ENCODE data around the gene UBE2J2. TPM values are rescaled to one million over a fixed set of nuclear protein-coding genes. Genes with fewer than 3 reads are reported as not detected.

Gene UBE2J2
- total and polyA plus RNA-seq, 2 of the 13 experiments (the other 11 are each of a cell fraction or from before 2014, with no cell fraction given) = 25.4 to 29.4 TPM

DNA sequence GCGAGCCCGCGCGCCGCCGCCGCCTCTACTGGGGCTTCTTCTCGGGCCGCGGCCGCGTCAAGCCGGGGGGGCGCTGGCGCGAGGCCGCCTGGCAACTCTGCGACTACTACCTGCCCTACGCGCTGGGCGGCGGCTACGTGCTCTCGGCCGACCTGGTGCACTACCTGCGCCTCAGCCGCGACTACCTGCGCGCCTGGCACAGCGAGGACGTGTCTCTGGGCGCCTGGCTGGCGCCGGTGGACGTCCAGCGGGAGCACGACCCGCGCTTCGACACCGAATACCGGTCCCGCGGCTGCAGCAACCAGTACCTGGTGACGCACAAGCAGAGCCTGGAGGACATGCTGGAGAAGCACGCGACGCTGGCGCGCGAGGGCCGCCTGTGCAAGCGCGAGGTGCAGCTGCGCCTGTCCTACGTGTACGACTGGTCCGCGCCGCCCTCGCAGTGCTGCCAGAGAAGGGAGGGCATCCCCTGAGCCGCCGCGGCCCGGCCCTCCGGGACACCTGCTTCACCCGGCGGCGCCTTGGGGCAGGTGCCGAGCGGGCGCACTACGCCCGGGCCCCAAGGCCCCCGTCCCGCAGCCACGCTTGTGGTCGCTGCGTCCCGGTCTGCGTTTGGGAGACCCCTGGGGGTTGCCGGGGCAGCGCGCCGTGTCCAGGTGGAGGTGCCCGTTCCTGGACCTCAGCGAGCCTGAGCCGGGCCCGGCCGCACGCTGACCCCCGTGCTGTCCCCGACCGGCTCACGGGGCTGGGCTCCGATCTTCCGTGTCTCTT is 40.7 kb downstream of the UBE2J2 start (continued):
- TF ChIP-seq KDM5B (CRISPR knock-in tag; IDR thresholded peaks at IDR 0.05; ENCODE audit: borderline replicate concordance) (0 out of 2 replicates have a peak, but pooled peaks have one; percentile 16), ZNF207 (IDR thresholded peaks at IDR 0.05; ENCODE audit: borderline replicate concordance) (no peak), MTA3 (CRISPR knock-in tag; IDR thresholded peaks at IDR 0.05) (no peak), ZNF101 (CRISPR knock-in tag; IDR thresholded peaks at IDR 0.05; ENCODE audit: borderline replicate concordance, low read depth) (no peak), SOX6 (IDR thresholded peaks at IDR 0.05) (no peak), SOX6 (CRISPR knock-in tag; IDR thresholded peaks at IDR 0.05) (no peak), RCOR2 (CRISPR knock-in tag; IDR thresholded peaks at IDR 0.05) (no peak)
- TF ChIP-seq, protein P1, sequence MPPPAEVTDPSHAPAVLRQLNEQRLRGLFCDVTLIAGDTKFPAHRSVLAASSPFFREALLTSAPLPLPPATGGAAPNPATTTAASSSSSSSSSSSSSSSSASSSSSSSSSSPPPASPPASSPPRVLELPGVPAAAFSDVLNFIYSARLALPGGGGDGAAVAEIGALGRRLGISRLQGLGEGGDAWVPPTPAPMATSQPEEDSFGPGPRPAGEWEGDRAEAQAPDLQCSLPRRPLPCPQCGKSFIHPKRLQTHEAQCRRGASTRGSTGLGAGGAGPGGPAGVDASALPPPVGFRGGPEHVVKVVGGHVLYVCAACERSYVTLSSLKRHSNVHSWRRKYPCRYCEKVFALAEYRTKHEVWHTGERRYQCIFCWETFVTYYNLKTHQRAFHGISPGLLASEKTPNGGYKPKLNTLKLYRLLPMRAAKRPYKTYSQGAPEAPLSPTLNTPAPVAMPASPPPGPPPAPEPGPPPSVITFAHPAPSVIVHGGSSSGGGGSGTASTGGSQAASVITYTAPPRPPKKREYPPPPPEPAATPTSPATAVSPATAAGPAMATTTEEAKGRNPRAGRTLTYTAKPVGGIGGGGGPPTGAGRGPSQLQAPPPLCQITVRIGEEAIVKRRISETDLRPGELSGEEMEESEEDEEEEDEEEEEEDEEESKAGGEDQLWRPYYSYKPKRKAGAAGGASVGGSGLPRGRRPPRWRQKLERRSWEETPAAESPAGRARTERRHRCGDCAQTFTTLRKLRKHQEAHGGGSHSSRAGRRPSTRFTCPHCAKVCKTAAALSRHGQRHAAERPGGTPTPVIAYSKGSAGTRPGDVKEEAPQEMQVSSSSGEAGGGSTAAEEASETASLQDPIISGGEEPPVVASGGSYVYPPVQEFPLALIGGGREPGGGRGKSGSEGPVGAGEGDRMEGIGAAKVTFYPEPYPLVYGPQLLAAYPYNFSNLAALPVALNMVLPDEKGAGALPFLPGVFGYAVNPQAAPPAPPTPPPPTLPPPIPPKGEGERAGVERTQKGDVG (CRISPR knock-in tag; IDR thresholded peaks at IDR 0.05; ENCODE audit: borderline replicate concordance) = no peak
- TF ChIP-seq, protein P2, sequence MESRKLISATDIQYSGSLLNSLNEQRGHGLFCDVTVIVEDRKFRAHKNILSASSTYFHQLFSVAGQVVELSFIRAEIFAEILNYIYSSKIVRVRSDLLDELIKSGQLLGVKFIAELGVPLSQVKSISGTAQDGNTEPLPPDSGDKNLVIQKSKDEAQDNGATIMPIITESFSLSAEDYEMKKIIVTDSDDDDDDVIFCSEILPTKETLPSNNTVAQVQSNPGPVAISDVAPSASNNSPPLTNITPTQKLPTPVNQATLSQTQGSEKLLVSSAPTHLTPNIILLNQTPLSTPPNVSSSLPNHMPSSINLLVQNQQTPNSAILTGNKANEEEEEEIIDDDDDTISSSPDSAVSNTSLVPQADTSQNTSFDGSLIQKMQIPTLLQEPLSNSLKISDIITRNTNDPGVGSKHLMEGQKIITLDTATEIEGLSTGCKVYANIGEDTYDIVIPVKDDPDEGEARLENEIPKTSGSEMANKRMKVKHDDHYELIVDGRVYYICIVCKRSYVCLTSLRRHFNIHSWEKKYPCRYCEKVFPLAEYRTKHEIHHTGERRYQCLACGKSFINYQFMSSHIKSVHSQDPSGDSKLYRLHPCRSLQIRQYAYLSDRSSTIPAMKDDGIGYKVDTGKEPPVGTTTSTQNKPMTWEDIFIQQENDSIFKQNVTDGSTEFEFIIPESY (CRISPR knock-in tag; IDR thresholded peaks at IDR 0.05) = peak; percentile 53; the same call in 1 of the 2 replicates
- TF ChIP-seq, protein P3, sequence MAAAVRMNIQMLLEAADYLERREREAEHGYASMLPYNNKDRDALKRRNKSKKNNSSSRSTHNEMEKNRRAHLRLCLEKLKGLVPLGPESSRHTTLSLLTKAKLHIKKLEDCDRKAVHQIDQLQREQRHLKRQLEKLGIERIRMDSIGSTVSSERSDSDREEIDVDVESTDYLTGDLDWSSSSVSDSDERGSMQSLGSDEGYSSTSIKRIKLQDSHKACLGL (CRISPR knock-in tag; IDR thresholded peaks at IDR 0.05) = peak; percentile 3; the same call in 1 of the 2 replicates
- TF ChIP-seq, protein P4, sequence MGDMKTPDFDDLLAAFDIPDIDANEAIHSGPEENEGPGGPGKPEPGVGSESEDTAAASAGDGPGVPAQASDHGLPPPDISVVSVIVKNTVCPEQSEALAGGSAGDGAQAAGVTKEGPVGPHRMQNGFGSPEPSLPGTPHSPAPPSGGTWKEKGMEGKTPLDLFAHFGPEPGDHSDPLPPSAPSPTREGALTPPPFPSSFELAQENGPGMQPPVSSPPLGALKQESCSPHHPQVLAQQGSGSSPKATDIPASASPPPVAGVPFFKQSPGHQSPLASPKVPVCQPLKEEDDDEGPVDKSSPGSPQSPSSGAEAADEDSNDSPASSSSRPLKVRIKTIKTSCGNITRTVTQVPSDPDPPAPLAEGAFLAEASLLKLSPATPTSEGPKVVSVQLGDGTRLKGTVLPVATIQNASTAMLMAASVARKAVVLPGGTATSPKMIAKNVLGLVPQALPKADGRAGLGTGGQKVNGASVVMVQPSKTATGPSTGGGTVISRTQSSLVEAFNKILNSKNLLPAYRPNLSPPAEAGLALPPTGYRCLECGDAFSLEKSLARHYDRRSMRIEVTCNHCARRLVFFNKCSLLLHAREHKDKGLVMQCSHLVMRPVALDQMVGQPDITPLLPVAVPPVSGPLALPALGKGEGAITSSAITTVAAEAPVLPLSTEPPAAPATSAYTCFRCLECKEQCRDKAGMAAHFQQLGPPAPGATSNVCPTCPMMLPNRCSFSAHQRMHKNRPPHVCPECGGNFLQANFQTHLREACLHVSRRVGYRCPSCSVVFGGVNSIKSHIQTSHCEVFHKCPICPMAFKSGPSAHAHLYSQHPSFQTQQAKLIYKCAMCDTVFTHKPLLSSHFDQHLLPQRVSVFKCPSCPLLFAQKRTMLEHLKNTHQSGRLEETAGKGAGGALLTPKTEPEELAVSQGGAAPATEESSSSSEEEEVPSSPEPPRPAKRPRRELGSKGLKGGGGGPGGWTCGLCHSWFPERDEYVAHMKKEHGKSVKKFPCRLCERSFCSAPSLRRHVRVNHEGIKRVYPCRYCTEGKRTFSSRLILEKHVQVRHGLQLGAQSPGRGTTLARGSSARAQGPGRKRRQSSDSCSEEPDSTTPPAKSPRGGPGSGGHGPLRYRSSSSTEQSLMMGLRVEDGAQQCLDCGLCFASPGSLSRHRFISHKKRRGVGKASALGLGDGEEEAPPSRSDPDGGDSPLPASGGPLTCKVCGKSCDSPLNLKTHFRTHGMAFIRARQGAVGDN (CRISPR knock-in tag; IDR thresholded peaks at IDR 0.05) = peak; percentile 10; the same call in 1 of the 2 replicates
- TF ChIP-seq, protein P5, sequence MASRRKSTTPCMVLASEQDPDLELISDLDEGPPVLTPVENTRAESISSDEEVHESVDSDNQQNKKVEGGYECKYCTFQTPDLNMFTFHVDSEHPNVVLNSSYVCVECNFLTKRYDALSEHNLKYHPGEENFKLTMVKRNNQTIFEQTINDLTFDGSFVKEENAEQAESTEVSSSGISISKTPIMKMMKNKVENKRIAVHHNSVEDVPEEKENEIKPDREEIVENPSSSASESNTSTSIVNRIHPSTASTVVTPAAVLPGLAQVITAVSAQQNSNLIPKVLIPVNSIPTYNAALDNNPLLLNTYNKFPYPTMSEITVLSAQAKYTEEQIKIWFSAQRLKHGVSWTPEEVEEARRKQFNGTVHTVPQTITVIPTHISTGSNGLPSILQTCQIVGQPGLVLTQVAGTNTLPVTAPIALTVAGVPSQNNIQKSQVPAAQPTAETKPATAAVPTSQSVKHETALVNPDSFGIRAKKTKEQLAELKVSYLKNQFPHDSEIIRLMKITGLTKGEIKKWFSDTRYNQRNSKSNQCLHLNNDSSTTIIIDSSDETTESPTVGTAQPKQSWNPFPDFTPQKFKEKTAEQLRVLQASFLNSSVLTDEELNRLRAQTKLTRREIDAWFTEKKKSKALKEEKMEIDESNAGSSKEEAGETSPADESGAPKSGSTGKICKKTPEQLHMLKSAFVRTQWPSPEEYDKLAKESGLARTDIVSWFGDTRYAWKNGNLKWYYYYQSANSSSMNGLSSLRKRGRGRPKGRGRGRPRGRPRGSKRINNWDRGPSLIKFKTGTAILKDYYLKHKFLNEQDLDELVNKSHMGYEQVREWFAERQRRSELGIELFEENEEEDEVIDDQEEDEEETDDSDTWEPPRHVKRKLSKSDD (CRISPR knock-in tag; IDR thresholded peaks at IDR 0.05; ENCODE audit: low read depth) = peak; percentile 89; the same call in 1 of the 2 replicates
- TF ChIP-seq, protein P6, sequence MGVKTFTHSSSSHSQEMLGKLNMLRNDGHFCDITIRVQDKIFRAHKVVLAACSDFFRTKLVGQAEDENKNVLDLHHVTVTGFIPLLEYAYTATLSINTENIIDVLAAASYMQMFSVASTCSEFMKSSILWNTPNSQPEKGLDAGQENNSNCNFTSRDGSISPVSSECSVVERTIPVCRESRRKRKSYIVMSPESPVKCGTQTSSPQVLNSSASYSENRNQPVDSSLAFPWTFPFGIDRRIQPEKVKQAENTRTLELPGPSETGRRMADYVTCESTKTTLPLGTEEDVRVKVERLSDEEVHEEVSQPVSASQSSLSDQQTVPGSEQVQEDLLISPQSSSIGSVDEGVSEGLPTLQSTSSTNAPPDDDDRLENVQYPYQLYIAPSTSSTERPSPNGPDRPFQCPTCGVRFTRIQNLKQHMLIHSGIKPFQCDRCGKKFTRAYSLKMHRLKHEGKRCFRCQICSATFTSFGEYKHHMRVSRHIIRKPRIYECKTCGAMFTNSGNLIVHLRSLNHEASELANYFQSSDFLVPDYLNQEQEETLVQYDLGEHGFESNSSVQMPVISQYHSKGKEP (CRISPR knock-in tag; IDR thresholded peaks at IDR 0.05) = no peak

Data from HepG2 (cell line).